ENCODE measurements around the gene CCL27.

CCL27 gene

DNA sequence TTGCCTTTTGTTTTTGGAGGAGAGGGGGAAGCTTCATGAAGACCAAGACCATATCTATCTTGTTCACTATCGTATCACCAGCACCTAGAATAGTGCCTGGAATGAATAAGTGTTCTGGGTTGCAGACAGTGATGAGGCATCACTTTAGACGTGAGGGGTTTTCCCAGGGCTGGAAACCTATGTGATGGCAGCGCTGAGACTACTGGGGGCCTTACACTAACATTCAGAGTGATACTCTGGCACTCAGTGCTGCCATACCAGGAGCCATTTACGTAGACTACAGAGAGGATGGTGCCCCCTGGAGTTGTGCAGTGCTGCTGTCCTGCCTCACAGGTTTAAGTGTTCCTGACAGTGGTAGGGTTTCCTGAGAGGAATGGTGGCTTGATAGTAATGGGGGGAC is 21.7 kb upstream of the CCL27 start:
- no peak for DNase-seq

- DNase-seq, result no peak
These were observed 13.4 kb upstream of the CCL27 start for GRCh38 chr9:34675869-34676268.

DNA sequence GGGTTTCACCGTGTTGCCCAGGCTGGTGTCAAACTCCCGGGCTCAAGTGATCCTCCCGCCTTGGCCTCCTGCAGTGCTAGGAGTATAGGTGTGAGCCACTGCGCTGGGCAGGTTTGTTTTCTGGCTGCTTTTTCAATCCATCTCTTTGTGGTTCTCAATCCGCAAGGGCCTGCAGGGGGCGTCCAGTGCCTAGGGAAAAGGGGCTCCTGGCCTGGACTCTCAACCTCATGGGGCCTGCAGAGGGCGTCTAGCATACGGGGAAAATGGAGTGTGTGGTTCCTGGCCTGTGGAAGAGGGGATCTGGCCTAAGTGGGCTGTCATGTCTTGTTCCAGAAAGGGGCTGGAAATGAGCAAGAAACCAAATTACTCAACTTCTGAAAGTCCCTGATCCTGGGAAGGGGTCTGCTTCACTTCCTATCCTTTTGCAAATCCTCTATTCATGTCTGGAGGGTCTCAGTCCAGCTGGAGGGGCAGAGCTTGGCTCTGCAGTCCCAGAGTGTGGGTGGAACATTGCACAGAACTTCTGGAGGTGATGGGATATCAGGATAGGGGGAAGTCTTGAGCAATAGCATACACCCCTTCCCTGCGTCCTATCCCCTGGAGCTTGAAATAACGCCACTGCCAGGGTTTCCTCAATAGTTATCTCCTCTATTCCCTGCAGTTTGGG is 12.7 kb upstream of the CCL27 start:
- DNase-seq, result peak; percentile 82

GRCh38 chr9:34674440-34674839 is 12.0 kb upstream of the CCL27 start:
- no peak for DNase-seq

GRCh38 chr9:34671307-34671706 is 8.8 kb upstream of the CCL27 start:
- no peak for DNase-seq

DNA sequence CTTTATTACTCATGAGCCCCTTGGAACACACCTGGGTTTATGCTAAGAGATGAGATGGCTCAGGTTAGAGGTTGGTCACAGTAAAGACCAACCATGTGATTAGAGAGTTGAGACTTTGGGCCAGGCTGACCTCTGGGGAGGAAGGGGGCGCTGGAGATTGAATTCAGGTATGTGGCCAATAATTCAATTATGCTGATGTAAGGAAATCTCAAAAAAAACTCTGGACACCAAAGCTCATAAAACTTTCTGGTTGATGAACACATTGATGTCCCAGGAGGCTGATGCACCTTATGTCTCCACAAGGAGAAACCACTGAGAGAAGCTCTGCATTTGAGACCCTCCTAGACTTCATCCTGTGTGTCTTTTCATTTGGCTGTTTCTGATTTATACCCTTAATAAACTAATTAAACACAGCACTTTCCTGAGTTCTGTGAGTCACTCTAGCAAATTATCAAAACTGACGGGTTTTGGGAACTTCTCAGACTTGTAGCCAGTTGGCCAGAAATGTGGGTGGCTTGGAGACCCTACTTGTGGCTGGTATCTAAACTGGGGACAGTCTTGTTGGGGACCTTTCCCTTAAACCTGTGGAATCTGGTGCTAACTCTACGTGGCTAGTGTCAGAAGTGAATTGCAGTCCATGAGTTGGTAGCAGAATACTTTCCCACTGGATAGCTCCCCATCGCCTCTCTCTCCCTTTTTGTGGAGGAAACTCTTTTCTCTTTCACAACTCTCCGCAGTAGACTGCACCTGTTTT is 7.5 kb upstream of the CCL27 start:
- DNase-seq, result no peak

GRCh38 chr9:34665381-34666250 is 3.2 kb upstream of the CCL27 start:
- DNase-seq, result peak; percentile 90

DNA sequence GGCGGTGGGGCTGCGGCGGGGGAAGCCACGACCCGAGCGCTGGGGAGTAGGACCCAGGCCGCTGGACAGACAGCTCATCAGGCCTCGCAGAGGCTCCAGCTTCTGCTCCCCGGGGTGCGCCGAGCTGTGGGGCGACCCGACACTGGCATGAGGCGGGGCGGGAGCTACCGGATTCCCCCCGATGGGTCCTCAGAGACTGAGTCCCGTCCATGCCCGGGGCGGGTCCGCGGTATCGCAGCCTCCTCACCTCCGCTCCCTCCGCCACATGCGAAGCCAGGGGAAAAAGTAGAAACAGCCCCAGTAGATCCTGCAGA is 2.6 kb upstream of the CCL27 start:
- no peak for DNase-seq

GRCh38 chr9:34664281-34665066 is 2.0 kb upstream of the CCL27 start:
- peak; percentile 79 for DNase-seq

- no peak for DNase-seq
These were observed 797 bp upstream of the CCL27 start for GRCh38 chr9:34663303-34663605.

DNA sequence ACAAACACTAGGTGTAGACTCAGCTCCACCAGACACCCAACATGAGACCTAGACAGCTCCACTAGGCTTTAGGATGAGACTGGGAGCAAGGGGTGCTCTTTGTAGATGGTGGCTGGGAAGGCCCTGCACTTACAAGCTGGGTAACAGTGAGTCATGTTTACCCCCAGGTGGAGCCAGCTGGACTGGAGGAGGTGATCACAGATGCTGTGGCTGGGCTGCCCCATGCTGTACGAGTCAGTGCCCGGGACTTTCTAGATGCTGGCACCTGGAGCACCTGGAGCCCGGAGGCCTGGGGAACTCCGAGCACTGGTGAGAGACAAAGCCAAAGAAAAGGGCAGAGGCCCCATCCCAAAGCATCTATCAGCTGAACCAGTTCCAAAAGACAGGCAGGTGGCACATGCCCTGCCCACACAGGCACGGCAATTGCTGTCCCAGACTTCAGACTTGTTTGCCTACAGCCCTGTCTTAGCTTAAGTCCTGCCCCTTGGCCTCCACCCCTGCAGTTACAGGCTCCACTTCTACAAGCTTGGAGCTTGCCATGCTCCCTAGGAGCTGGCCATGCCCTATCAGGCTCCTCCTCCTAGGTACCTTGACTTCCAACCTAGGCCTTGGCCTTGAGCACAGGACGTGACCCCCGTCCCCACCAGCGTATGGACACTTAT is 2.7 kb downstream of the CCL27 start:
- no peak for DNase-seq

GRCh38 chr9:34658461-34658860 is 4.0 kb downstream of the CCL27 start:
- no peak for DNase-seq

GRCh38 chr9:34656992-34657391 is 5.5 kb downstream of the CCL27 start:
- DNase-seq, result no peak

- no peak for DNase-seq
These were observed 7.1 kb downstream of the CCL27 start for GRCh38 chr9:34655394-34655793.

GRCh38 chr9:34654323-34655051 is 8.0 kb downstream of the CCL27 start:
- DNase-seq, result no peak

GRCh38 chr9:34653151-34654072 is 9.0 kb downstream of the CCL27 start:
- no peak for DNase-seq

DNA sequence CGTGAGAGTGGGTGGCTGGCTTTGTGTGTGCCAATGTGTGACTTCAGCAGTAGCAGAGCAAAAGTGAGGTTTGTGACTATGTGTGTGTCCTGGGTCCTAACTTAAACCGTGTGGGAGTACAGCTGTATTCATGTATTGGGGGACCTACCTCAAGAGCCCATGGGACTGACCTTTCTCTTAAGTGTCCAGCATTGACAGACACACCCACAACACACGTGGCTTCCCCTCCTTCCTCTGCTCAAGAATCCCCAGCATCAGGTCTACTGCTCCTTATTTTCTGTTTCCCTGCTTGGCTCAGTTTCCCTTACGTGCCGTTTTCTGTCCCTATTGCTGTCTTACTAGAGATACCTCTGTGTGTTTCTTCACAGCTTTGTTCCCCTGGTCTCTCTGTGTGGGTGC is 9.9 kb downstream of the CCL27 start:
- DNase-seq, result no peak

GRCh38 chr9:34651876-34652601 is 10.4 kb downstream of the CCL27 start, which contains the start of gene IL11RA:
Gene IL11RA, plus strand, starts transcription at chr9:34652185. Its CDS starts 3,033 bp downstream, at chr9:34655218.
- peak; percentile 92 for DNase-seq

- DNase-seq, result no peak
These were observed 11.1 kb downstream of the CCL27 start for GRCh38 chr9:34651321-34651720.

DNA sequence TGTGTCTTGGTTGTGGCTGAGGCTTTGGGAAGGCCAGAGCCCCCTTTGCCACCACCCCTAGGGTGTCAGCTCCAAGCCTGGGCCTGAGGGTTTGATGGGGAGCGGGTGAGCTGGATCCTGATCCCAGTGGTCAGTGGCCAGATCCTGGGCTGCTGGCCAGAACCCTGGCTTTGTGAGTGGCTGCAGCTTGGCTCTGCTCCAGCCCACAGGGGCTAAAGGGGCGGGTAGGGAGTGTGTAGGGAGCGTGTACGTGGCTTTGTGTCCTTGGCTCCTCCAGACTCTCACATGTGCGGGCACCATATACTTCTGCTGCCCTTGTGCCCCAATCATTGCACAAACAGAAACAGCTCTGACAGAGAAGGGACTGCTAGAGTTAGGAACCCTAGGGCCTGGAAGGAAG is 11.6 kb downstream of the CCL27 start:
- no peak for DNase-seq
